ENCODE data around the gene ITGAL. TPM values are rescaled to one million over a fixed set of nuclear protein-coding genes. Genes with fewer than 3 reads are reported as not detected.
A peak's percentile ranks its signal among the peaks of the same experiment; 100 is the strongest.

ITGAL gene
- total and polyA plus RNA-seq, 2 donors (not counting 1 experiment from before 2014, with no cell fraction given) = 110 to 184 TPM

- Histone ChIP-seq H3K79me2 (ENCODE audit: control insufficient read depth, insufficient read depth, low read length) (no peaks in the 10 kb centered on the region), H4K20me1 (ENCODE audit: control insufficient read depth, insufficient read depth, low read length, poor library complexity, severe bottlenecking) (no peaks in the 10 kb centered on the region), H3K27me3 (replicated peaks in 1 of 4; ENCODE audit: control extremely low read depth in 1 of 4, control insufficient read depth in 3 of 4, insufficient read depth in 4 of 4, low read length in 3 of 4) (no peaks in the 10 kb centered on the region), H3K9me3 (ENCODE audit: control extremely low read depth in 1 of 3, control insufficient read depth in 2 of 3, insufficient read depth in 1 of 3, low read length in 2 of 3) (no peaks in the 10 kb centered on the region), H2AFZ (ENCODE audit: insufficient read depth, low read depth, low read length, poor library complexity, severe bottlenecking) (no peak overlapping the region), H3K36me3 (replicated peaks in 1 of 2; ENCODE audit: control extremely low read depth in 1 of 2, control insufficient read depth in 1 of 2, extremely low read depth in 1 of 2, insufficient read depth in 2 of 2, low read length in 1 of 2) (no peaks in the 10 kb centered on the region), H3K9ac (ENCODE audit: low read length) (no peak overlapping the region), H3K27ac (ENCODE audit: low read length in 2 of 2) (no peak overlapping the region), H3K4me1 (ENCODE audit: control insufficient read depth in 2 of 2, insufficient read depth in 2 of 2, low read length in 2 of 2) (peaks cover 25 to 42% of the 10 kb centered on the region in 2 donors), H3K4me2 (replicated peaks; ENCODE audit: low read depth, low read length, poor library complexity, severe bottlenecking) (no peak overlapping the region), H3K4me3 (ENCODE audit: control extremely low read depth in 1 of 5, extremely low read depth in 1 of 5, insufficient read depth in 1 of 5, low read depth in 2 of 5, low read length in 4 of 5) (no peak overlapping the region)
- 71% methylated on average over 5 of the region's 7 CpGs for WGBS (ENCODE audit: insufficient coverage)
- Mint-ChIP-seq H3K27ac (peak overlapping the region; percentile 26), H3K4me3 (no peak overlapping the region), H3K4me1 (peaks cover 31% of the 10 kb centered on the region), H3K27me3 (no peaks in the 10 kb centered on the region), H3K9me3 (ENCODE audit: insufficient read depth) (no peaks in the 10 kb centered on the region)
- POLR2A ChIA-PET = interaction anchor here (0.6 to 1.8 kb wide), 4 partner anchors 20 to 495 kb away, joined by 4 to 12 read pairs (median 4); partner anchors contain the start of genes ZNF747 and ZNF785
- no peak for TF ChIP-seq CTCF (IDR thresholded peaks at IDR 0.05)
- TF ChIP-seq EZH2 (IDR thresholded peaks at IDR 0.05; ENCODE audit: borderline replicate concordance, insufficient read depth, low read depth, low read length, poor library complexity, severe bottlenecking) = no peak
- no peak for ATAC-seq (ENCODE audit: low read depth)
- CTCF ChIA-PET = interaction anchor here (0.5 to 0.6 kb wide), 2 partner anchors 130 to 408 kb away, joined by 3 read pairs; no protein-coding TSS in a partner anchor
- no peak for DNase-seq
- intact Hi-C loops (cut with micrococcal nuclease) = no loop called here
Observed at GRCh38 chr16:30565526-30565925, 93.0 kb downstream of the ITGAL start.

- Mint-ChIP-seq H3K27me3 (no peaks in the 10 kb centered on the region), H3K9me3 (ENCODE audit: insufficient read depth) (no peaks in the 10 kb centered on the region), H3K4me3 (no peak overlapping the region), H3K27ac (no peak overlapping the region), H3K4me1 (peaks cover 31% of the 10 kb centered on the region)
- intact Hi-C loops (cut with micrococcal nuclease) = no loop called here
- no peak overlapping the region for H3K27ac ChIP-seq (ENCODE audit: low read length in 2 of 2)
- DNase-seq (no peak), ATAC-seq (ENCODE audit: low read depth) (no peak)
- H3K27me3 ChIP-seq (replicated peaks in 1 of 4; ENCODE audit: control extremely low read depth in 1 of 4, control insufficient read depth in 3 of 4, insufficient read depth in 4 of 4, low read length in 3 of 4) = no peaks in the 10 kb centered on the region
- no peaks in the 10 kb centered on the region for H4K20me1 ChIP-seq (ENCODE audit: control insufficient read depth, insufficient read depth, low read length, poor library complexity, severe bottlenecking)
- H3K36me3 ChIP-seq (replicated peaks in 1 of 2; ENCODE audit: control extremely low read depth in 1 of 2, control insufficient read depth in 1 of 2, extremely low read depth in 1 of 2, insufficient read depth in 2 of 2, low read length in 1 of 2) = no peaks in the 10 kb centered on the region
- TF ChIP-seq EZH2 (IDR thresholded peaks at IDR 0.05; ENCODE audit: borderline replicate concordance, insufficient read depth, low read depth, low read length, poor library complexity, severe bottlenecking) = no peak
- TF ChIP-seq CTCF (IDR thresholded peaks at IDR 0.05) = no peak
- ChIA-PET CTCF (interaction anchor here (0.6 to 1.9 kb wide), 2 partner anchors 115 to 136 kb away, joined by 3 to 5 read pairs; partner anchors contain the start of gene DCTPP1), POLR2A (interaction anchor here (0.7 to 1.8 kb wide), 3 partner anchors 20 to 495 kb away, joined by 4 to 5 read pairs (median 4); partner anchors contain the start of genes ZNF747 and ZNF785)
- WGBS (ENCODE audit: insufficient coverage) = 90% methylated on average over 7 of the region's 8 CpGs
- peaks cover 3% of the 10 kb centered on the region for H3K79me2 ChIP-seq (ENCODE audit: control insufficient read depth, insufficient read depth, low read length)
- no peak overlapping the region for H3K4me3 ChIP-seq (ENCODE audit: control extremely low read depth in 1 of 5, extremely low read depth in 1 of 5, insufficient read depth in 1 of 5, low read depth in 2 of 5, low read length in 4 of 5)
- peaks cover 27 to 45% of the 10 kb centered on the region in 2 donors for H3K4me1 ChIP-seq (ENCODE audit: control insufficient read depth in 2 of 2, insufficient read depth in 2 of 2, low read length in 2 of 2)
- no peak overlapping the region for H3K9ac ChIP-seq (ENCODE audit: low read length)
- H3K4me2 ChIP-seq (replicated peaks; ENCODE audit: low read depth, low read length, poor library complexity, severe bottlenecking) = no peak overlapping the region
- no peaks in the 10 kb centered on the region for H3K9me3 ChIP-seq (ENCODE audit: control extremely low read depth in 1 of 3, control insufficient read depth in 2 of 3, insufficient read depth in 1 of 3, low read length in 2 of 3)
- no peak overlapping the region for H2AFZ ChIP-seq (ENCODE audit: insufficient read depth, low read depth, low read length, poor library complexity, severe bottlenecking)
Observed at GRCh38 chr16:30565984-30566383, 93.4 kb downstream of the ITGAL start.

Data from B cell (primary cell).